ENCODE measurements around the gene ZNF576. TPM values are rescaled to one million over a fixed set of nuclear protein-coding genes. Genes with fewer than 3 reads are reported as not detected.

The ZNF576 gene
- total and polyA plus RNA-seq, 2 donors (not counting 3 experiments of a cell fraction or from before 2014, with no cell fraction given) = 19.5 to 27.7 TPM

GRCh38 chr19:43596842-43597461 lies 557 bp downstream of the ZNF576 start:
- H3K4me3 ChIP-seq (replicated peaks in 1 of 3; ENCODE audit: insufficient read depth in 1 of 3, low read depth in 1 of 3, low read length in 3 of 3) = peak overlapping the region; percentile 43 to 89 (median 46)
- CTCF ChIA-PET = interaction anchor here (1.0 to 5.7 kb wide), 8 partner anchors 12 to 213 kb away, joined by 3 to 158 read pairs (median 10); partner anchors contain the start of genes PINLYP, XRCC1 and ZNF575
- H3K4me2 ChIP-seq (ENCODE audit: insufficient read depth, low read length) = peak overlapping the region; percentile 95
- peaks cover 12 to 22% of the 10 kb centered on the region in 2 experiments for H3K36me3 ChIP-seq (ENCODE audit: control insufficient read depth in 2 of 2, extremely low read depth in 1 of 2, insufficient read depth in 2 of 2, low read length in 2 of 2)
- POLR2A ChIA-PET = no interaction called here
- no peaks in the 10 kb centered on the region for H3K27me3 ChIP-seq (ENCODE audit: control insufficient read depth in 2 of 2, insufficient read depth in 2 of 2, low read length in 2 of 2)
- H3K27ac ChIP-seq (ENCODE audit: insufficient read depth, low read depth, low read length) = peak overlapping the region; percentile 96
- H3K79me2 ChIP-seq (ENCODE audit: control insufficient read depth, insufficient read depth, low read length) = peaks cover 40% of the 10 kb centered on the region
- H3K9ac ChIP-seq (replicated peaks; ENCODE audit: extremely low read depth, insufficient read depth, low read length) = peak overlapping the region; percentile 98
- dilution Hi-C loops (cut with MboI; ENCODE audit: extremely low pct_ligation_motif_present, low sequenced_read_pairs) (no loop called here), intact Hi-C loops (cut with micrococcal nuclease) (loop anchor here (1.0 kb wide), 7 partner anchors 22 to 188 kb away; partner anchors contain the start of genes PINLYP, XRCC1, ZNF428 and ZNF575)
- H3K9me3 ChIP-seq (replicated peaks; ENCODE audit: control insufficient read depth, insufficient read depth, low read length) = no peaks in the 10 kb centered on the region
- BruUV-seq (replicated peaks) = TSS peak; percentile 26
- H4K20me1 ChIP-seq (replicated peaks; ENCODE audit: control insufficient read depth, extremely low read depth, insufficient read depth, low read length) = no peaks in the 10 kb centered on the region
- no peak for TF ChIP-seq CTCF (IDR thresholded peaks at IDR 0.05; ENCODE audit: extremely low read depth in 1 of 2, insufficient read depth in 1 of 2, low read depth in 1 of 2, low read length in 2 of 2)
- no peak for TF ChIP-seq JUN (IDR thresholded peaks at IDR 0.05; ENCODE audit: borderline replicate concordance, insufficient read depth, insufficient read length, low read depth)
- DNase-seq (ENCODE audit: low read depth, low spot score) = no peak
- H2AFZ ChIP-seq (ENCODE audit: low read depth, low read length) = peak overlapping the region; percentile 66
- H3K9me1 ChIP-seq (replicated peaks; ENCODE audit: control insufficient read depth, extremely low read depth, insufficient read depth, low read length) = no peaks in the 10 kb centered on the region
- FAIRE-seq = peak; percentile 18
- H3K4me1 ChIP-seq (ENCODE audit: control insufficient read depth, extremely low read depth, insufficient read depth, low read length) = peaks cover 24% of the 10 kb centered on the region

- dilution Hi-C loops (cut with MboI; ENCODE audit: extremely low pct_ligation_motif_present, low sequenced_read_pairs) (no loop called here), intact Hi-C loops (cut with micrococcal nuclease) (no loop called here)
- Histone ChIP-seq H3K9me3 (replicated peaks; ENCODE audit: control insufficient read depth, insufficient read depth, low read length) (no peaks in the 10 kb centered on the region), H3K79me2 (ENCODE audit: control insufficient read depth, insufficient read depth, low read length) (peaks cover 40% of the 10 kb centered on the region), H3K9me1 (replicated peaks; ENCODE audit: control insufficient read depth, extremely low read depth, insufficient read depth, low read length) (no peaks in the 10 kb centered on the region), H3K4me3 (replicated peaks in 1 of 3; ENCODE audit: insufficient read depth in 1 of 3, low read depth in 1 of 3, low read length in 3 of 3) (peak overlapping the region in 1 of 3 experiments; percentile 89), H3K9ac (replicated peaks; ENCODE audit: extremely low read depth, insufficient read depth, low read length) (no peak overlapping the region), H2AFZ (ENCODE audit: low read depth, low read length) (no peak overlapping the region), H3K4me2 (ENCODE audit: insufficient read depth, low read length) (peak overlapping the region; percentile 95), H3K36me3 (ENCODE audit: control insufficient read depth in 2 of 2, extremely low read depth in 1 of 2, insufficient read depth in 2 of 2, low read length in 2 of 2) (peaks cover 10 to 15% of the 10 kb centered on the region in 2 experiments), H3K4me1 (ENCODE audit: control insufficient read depth, extremely low read depth, insufficient read depth, low read length) (peaks cover 24% of the 10 kb centered on the region), H3K27me3 (ENCODE audit: control insufficient read depth in 2 of 2, insufficient read depth in 2 of 2, low read length in 2 of 2) (no peaks in the 10 kb centered on the region), H4K20me1 (replicated peaks; ENCODE audit: control insufficient read depth, extremely low read depth, insufficient read depth, low read length) (no peaks in the 10 kb centered on the region), H3K27ac (ENCODE audit: insufficient read depth, low read depth, low read length) (no peak overlapping the region)
- TF ChIP-seq EZH2 (IDR thresholded peaks at IDR 0.05; ENCODE audit: borderline replicate concordance, low read depth, low read length, severe bottlenecking) (no peak), GATA2 (IDR thresholded peaks at IDR 0.05; ENCODE audit: insufficient read depth, insufficient read length, low read depth, low read length) (no peak), JUN (IDR thresholded peaks at IDR 0.05; ENCODE audit: borderline replicate concordance, insufficient read depth, insufficient read length, low read depth) (no peak), MYC (IDR thresholded peaks at IDR 0.05; ENCODE audit: low read depth, low read length) (no peak), MAX (IDR thresholded peaks at IDR 0.05; ENCODE audit: insufficient read depth, insufficient read length) (no peak), CTCF (IDR thresholded peaks at IDR 0.05; ENCODE audit: extremely low read depth in 1 of 2, insufficient read depth in 1 of 2, low read depth in 1 of 2, low read length in 2 of 2) (no peak), FOS (IDR thresholded peaks at IDR 0.05; ENCODE audit: borderline replicate concordance, insufficient read depth, low read length) (no peak), POLR2AphosphoS5 (IDR thresholded peaks at IDR 0.05; ENCODE audit: insufficient read depth, low read depth, low read length) (no peak), POLR2A (IDR thresholded peaks at IDR 0.05; ENCODE audit: low read depth, low read length) (no peak)
- ChIA-PET CTCF (interaction anchor here (0.6 to 5.7 kb wide), 6 partner anchors 23 to 212 kb away, joined by 3 to 158 read pairs (median 10); partner anchors contain the start of genes PINLYP, XRCC1 and ZNF575), POLR2A (interaction anchor here (0.6 kb wide), 1 partner anchor 48 kb away, joined by 8 read pairs; no protein-coding TSS in a partner anchor)
- BruUV-seq (replicated peaks) = no TSS peak
- DNase-seq (ENCODE audit: low read depth, low spot score) (peak; percentile 6), FAIRE-seq (peak; percentile 15)
Measured at GRCh38 chr19:43597876-43598275, 1.5 kb downstream of the ZNF576 start.

Data from endothelial cell of umbilical vein (primary cell).